Measurements from ENCODE around the gene RRP12. TPM values are rescaled to one million over a fixed set of nuclear protein-coding genes. Genes with fewer than 3 reads are reported as not detected.

The RRP12 gene
- total RNA-seq, 5 donors from 2014 or later (not counting 1 experiment from before 2014, with no cell fraction given) = 25.9 to 91.4 (median 33.5) TPM

DNA sequence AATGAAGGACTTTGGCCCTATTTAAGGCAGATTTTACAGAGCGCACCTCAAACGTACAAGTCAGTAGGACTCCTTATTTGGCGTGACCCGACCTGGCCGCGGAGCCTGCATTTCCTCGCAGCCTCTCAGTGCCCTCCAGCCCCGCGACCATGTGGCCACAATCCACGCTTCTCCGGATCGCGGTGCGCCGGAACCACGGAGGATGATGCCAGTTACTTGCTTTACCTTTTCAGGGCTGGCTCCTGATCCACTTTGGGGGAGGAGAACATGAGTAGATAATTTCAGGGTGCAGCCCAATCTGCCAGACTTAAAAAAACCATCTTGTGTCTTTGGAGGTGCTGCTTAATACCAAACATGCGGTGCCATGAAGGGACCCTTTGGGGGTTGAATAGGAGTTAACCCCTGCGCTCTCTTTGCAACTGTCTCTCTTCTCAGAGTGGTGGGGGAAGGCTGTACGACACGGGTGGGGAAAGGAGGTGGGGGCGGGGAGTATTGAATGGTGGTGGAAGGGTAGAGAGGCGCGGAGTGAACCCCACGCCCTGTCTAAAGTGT is 80.6 kb downstream of the RRP12 start:
- H3K36me3 Mint-ChIP-seq = no peaks in the 10 kb centered on the region
- POLR2A ChIA-PET = interaction anchor here (1.2 to 2.3 kb wide), 3 partner anchors 13 to 81 kb away, joined by 4 to 13 read pairs (median 10); partner anchors contain the start of genes FRAT2 (in 2 of the 2) and RRP12 (in 1 of the 2)
- ATAC-seq (replicated peaks in 1 of 4) (peak in 2 of 4 experiments; percentile 1 to 4), DNase-seq (peak in 14 of 35 experiments; percentile 3 to 32 (median 14))
- H3K4me3 Mint-ChIP-seq = peak overlapping the region; percentile 87 to 97 (median 92)
- Histone ChIP-seq H3K4me1 (ENCODE audit: control insufficient read depth in 1 of 2, extremely low read depth in 1 of 2, insufficient read depth in 2 of 2, low read length in 2 of 2) (peaks cover 16 to 33% of the 10 kb centered on the region in 2 experiments), H3K9me3 (no peaks in the 10 kb centered on the region), H3K27ac (ENCODE audit: low read length) (peak overlapping the region; percentile 25), H3K4me3 (ENCODE audit: control insufficient read depth in 1 of 2, extremely low read depth in 1 of 2, low read length in 1 of 2) (peak overlapping the region; percentile 63 to 85), H3K27me3 (replicated peaks in 1 of 2; ENCODE audit: control insufficient read depth in 2 of 2, extremely low read depth in 1 of 2, insufficient read depth in 2 of 2, low read length in 1 of 2) (peaks cover 0 to 3% of the 10 kb centered on the region in 2 experiments), H3K36me3 (ENCODE audit: control insufficient read depth in 2 of 2, extremely low read depth in 1 of 2, insufficient read depth in 1 of 2, low read length in 1 of 2) (no peaks in the 10 kb centered on the region)
- peak overlapping the region; percentile 94 to 95 for H3K27ac Mint-ChIP-seq
- CTCF ChIA-PET = interaction anchor here (1.2 to 2.8 kb wide), 5 partner anchors 11 to 81 kb away, joined by 4 to 28 read pairs (median 8); partner anchors contain the start of genes FRAT2 (in 1 of the 2) and RRP12 (in 1 of the 2)
- peaks cover 28 to 39% (median 32%) of the 10 kb centered on the region in 3 donors for H3K4me1 Mint-ChIP-seq
- no peaks in the 10 kb centered on the region for H3K9me3 Mint-ChIP-seq
- WGBS (ENCODE audit: insufficient coverage) = 9% methylated on average over 15 of the region's 24 CpGs
- H3K27me3 Mint-ChIP-seq = no peaks in the 10 kb centered on the region

DNA sequence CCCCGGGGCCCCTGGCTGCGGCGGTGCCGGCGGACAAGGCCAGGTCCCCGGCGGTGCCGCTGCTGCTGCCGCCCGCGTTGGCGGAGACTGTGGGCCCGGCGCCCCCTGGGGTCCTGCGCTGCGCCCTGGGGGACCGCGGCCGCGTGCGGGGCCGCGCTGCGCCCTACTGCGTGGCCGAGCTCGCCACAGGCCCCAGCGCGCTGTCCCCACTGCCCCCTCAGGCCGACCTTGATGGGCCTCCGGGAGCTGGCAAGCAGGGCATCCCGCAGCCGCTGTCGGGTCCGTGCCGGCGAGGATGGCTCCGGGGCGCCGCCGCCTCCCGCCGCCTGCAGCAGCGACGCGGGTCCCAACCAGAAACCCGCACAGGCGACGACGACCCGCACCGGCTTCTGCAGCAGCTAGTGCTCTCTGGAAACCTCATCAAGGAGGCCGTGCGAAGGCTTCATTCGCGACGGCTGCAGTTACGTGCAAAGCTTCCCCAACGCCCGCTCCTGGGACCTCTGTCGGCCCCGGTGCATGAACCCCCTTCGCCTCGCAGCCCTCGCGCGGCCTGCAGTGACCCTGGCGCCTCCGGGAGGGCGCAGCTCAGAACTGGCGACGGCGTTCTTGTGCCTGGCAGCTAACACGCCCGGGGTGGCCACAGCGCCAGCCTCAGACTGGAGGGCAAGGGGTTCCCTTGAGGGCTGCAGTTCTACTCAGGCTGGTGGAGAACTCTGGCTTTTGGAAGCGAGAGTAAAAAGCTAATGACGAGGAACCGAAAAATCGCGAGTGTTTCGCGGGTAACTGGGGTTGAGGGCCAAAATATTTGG is 81.3 kb downstream of the RRP12 start:
- ATAC-seq (replicated peaks in 1 of 4) (peak; percentile 44 to 55 (median 49)), DNase-seq (peak; percentile 25 to 80 (median 56))
- Histone ChIP-seq H3K4me3 (ENCODE audit: control insufficient read depth in 1 of 2, extremely low read depth in 1 of 2, low read length in 1 of 2) (peak overlapping the region; percentile 63 to 85), H3K9me3 (no peaks in the 10 kb centered on the region), H3K27ac (ENCODE audit: low read length) (peak overlapping the region; percentile 25), H3K4me1 (ENCODE audit: control insufficient read depth in 1 of 2, extremely low read depth in 1 of 2, insufficient read depth in 2 of 2, low read length in 2 of 2) (peaks cover 16 to 33% of the 10 kb centered on the region in 2 experiments), H3K27me3 (replicated peaks in 1 of 2; ENCODE audit: control insufficient read depth in 2 of 2, extremely low read depth in 1 of 2, insufficient read depth in 2 of 2, low read length in 1 of 2) (peaks cover 0 to 3% of the 10 kb centered on the region in 2 experiments), H3K36me3 (ENCODE audit: control insufficient read depth in 2 of 2, extremely low read depth in 1 of 2, insufficient read depth in 1 of 2, low read length in 1 of 2) (no peaks in the 10 kb centered on the region)
- no peaks in the 10 kb centered on the region for H3K36me3 Mint-ChIP-seq
- ChIA-PET POLR2A (interaction anchor here (1.2 to 2.3 kb wide), 3 partner anchors 13 to 81 kb away, joined by 4 to 13 read pairs (median 10); partner anchors contain the start of genes FRAT2 (in 2 of the 2) and RRP12 (in 1 of the 2)), CTCF (interaction anchor here (1.2 to 2.8 kb wide), 4 partner anchors 13 to 81 kb away, joined by 5 to 28 read pairs (median 10); partner anchors contain the start of genes FRAT2 (in 1 of the 2) and RRP12 (in 1 of the 2))
- H3K4me3 Mint-ChIP-seq = peak overlapping the region; percentile 87 to 97 (median 92)
- WGBS (ENCODE audit: insufficient coverage) = under 1% methylated on average over 78 of the region's 83 CpGs
- no peaks in the 10 kb centered on the region for H3K27me3 Mint-ChIP-seq
- peaks cover 28 to 39% (median 31%) of the 10 kb centered on the region in 3 donors for H3K4me1 Mint-ChIP-seq
- peak overlapping the region; percentile 94 to 95 for H3K27ac Mint-ChIP-seq
- H3K9me3 Mint-ChIP-seq = no peaks in the 10 kb centered on the region

DNA sequence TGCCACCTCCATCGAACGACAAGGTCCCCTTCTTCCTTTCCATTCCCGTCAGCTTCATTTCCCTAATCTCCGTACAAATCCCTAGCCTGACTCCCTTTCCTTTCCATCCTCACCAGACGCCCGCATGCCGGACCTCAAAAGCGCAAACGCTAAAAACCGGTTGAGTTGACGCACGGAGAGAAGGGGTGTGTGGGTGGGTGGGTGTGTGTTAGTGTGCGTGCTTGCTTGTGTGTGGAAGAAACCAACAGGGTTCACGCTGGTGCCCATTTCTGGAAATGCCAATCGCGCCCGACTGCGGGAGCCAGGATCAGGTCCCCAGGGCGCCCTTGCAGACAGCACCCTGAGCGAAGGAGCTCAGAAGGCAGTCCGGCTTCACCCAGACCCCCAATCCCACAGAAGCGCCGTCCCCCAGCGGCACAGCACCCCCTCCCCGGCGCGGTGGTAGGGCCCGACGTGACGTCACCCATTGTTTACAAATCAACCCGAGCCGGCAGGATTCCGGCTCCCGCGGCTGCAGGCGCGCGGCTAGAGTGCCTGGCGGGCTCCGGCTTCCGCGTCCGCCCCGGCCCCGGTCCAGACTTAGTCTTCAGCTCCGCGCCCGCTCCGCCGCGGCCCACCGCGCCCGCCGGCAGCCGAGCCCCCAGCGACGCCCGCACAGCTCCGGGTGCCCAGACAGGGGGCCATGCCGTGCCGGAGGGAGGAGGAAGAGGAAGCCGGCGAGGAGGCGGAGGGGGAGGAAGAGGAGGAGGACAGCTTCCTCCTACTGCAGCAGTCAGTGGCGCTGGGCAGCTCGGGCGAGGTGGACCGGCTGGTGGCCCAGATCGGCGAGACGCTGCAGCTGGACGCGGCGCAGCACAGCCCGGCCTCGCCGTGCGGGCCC is 82.1 kb downstream of the RRP12 start, which contains the start of gene FRAT1:
Gene FRAT1, plus strand, starts transcription at position 500 of the 880 bp plus-strand sequence. Its CDS starts 183 bp downstream, at position 683.
- DNase-seq (peak; percentile 74 to 96 (median 89)), ATAC-seq (replicated peaks in 1 of 4) (peak; percentile 72 to 76 (median 74))
- Histone ChIP-seq H3K36me3 (ENCODE audit: control insufficient read depth in 2 of 2, extremely low read depth in 1 of 2, insufficient read depth in 1 of 2, low read length in 1 of 2) (no peaks in the 10 kb centered on the region), H3K4me3 (ENCODE audit: control insufficient read depth in 1 of 2, extremely low read depth in 1 of 2, low read length in 1 of 2) (peak within 1 kb of the TSS; percentile 83 to 85), H3K9me3 (no peaks in the 10 kb centered on the region), H3K4me1 (ENCODE audit: control insufficient read depth in 1 of 2, extremely low read depth in 1 of 2, insufficient read depth in 2 of 2, low read length in 2 of 2) (peaks cover 16 to 33% of the 10 kb centered on the region in 2 experiments), H3K27me3 (replicated peaks in 1 of 2; ENCODE audit: control insufficient read depth in 2 of 2, extremely low read depth in 1 of 2, insufficient read depth in 2 of 2, low read length in 1 of 2) (peaks cover 0 to 3% of the 10 kb centered on the region in 2 experiments), H3K27ac (ENCODE audit: low read length) (peak within 1 kb of the TSS; percentile 99)
- H3K4me3 Mint-ChIP-seq = peak within 1 kb of the TSS; percentile 97 to 98 (median 98)
- CTCF ChIA-PET = interaction anchor here (0.6 to 2.8 kb wide), 5 partner anchors 14 to 109 kb away, joined by 4 to 28 read pairs (median 8); partner anchors contain the start of genes FRAT2 (in 1 of the 2) and RRP12 (in 1 of the 2)
- H3K36me3 Mint-ChIP-seq = no peaks in the 10 kb centered on the region
- H3K27me3 Mint-ChIP-seq = no peaks in the 10 kb centered on the region
- H3K9me3 Mint-ChIP-seq = no peaks in the 10 kb centered on the region
- POLR2A ChIA-PET = interaction anchor here (0.5 to 2.3 kb wide), 4 partner anchors 14 to 123 kb away, joined by 4 to 13 read pairs (median 7); partner anchors contain the start of genes FRAT2 (in 2 of the 2) and RRP12 (in 1 of the 2)
- peaks cover 28 to 39% (median 31%) of the 10 kb centered on the region in 3 donors for H3K4me1 Mint-ChIP-seq
- H3K27ac Mint-ChIP-seq = peak within 1 kb of the TSS; percentile 100
- under 1% methylated on average over 65 of the region's 79 CpGs for WGBS (ENCODE audit: insufficient coverage)

DNA sequence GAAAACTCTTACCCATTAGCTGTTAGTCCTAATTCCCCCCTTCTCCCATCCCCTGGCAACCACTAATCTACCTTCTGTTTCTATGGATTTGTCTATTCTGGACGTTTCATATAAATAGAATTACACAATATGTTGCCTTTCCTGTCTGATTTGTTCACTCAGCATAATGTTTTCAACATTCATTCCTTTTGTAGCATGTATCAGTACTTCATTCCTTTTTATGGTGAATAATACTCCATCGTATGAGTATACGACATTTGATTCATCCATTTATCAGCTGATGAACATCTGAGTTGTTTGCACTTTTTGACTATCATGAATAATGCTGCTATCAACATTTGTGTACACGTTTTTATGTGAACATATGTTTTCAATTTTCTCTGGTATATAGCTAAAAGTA is 86.5 kb downstream of the RRP12 start:
- no peak for ATAC-seq (replicated peaks in 1 of 4)
- no peak for DNase-seq
- no peak overlapping the region for H3K27ac Mint-ChIP-seq
- ChIA-PET POLR2A (interaction anchor here in 1 of 2 donors (0.6 kb wide), 1 partner anchor 15 kb away, joined by 3 read pairs; no protein-coding TSS in a partner anchor), CTCF (interaction anchor here in 1 of 2 donors (1.5 kb wide), 1 partner anchor 18 kb away, joined by 5 read pairs; no protein-coding TSS in a partner anchor)
- WGBS (ENCODE audit: insufficient coverage) = 94% methylated on average over 2 of the region's 4 CpGs
- Histone ChIP-seq H3K36me3 (ENCODE audit: control insufficient read depth in 2 of 2, extremely low read depth in 1 of 2, insufficient read depth in 1 of 2, low read length in 1 of 2) (no peaks in the 10 kb centered on the region), H3K4me1 (ENCODE audit: control insufficient read depth in 1 of 2, extremely low read depth in 1 of 2, insufficient read depth in 2 of 2, low read length in 2 of 2) (peaks cover 0 to 11% of the 10 kb centered on the region in 2 experiments), H3K9me3 (no peaks in the 10 kb centered on the region), H3K27me3 (replicated peaks in 1 of 2; ENCODE audit: control insufficient read depth in 2 of 2, extremely low read depth in 1 of 2, insufficient read depth in 2 of 2, low read length in 1 of 2) (peaks cover 0 to 3% of the 10 kb centered on the region in 2 experiments), H3K27ac (ENCODE audit: low read length) (no peak overlapping the region), H3K4me3 (ENCODE audit: control insufficient read depth in 1 of 2, extremely low read depth in 1 of 2, low read length in 1 of 2) (no peak overlapping the region)
- no peaks in the 10 kb centered on the region for H3K9me3 Mint-ChIP-seq
- H3K36me3 Mint-ChIP-seq = no peaks in the 10 kb centered on the region
- H3K4me3 Mint-ChIP-seq = no peak overlapping the region
- H3K27me3 Mint-ChIP-seq = no peaks in the 10 kb centered on the region
- H3K4me1 Mint-ChIP-seq = peaks cover 7 to 13% (median 10%) of the 10 kb centered on the region in 3 donors

DNA sequence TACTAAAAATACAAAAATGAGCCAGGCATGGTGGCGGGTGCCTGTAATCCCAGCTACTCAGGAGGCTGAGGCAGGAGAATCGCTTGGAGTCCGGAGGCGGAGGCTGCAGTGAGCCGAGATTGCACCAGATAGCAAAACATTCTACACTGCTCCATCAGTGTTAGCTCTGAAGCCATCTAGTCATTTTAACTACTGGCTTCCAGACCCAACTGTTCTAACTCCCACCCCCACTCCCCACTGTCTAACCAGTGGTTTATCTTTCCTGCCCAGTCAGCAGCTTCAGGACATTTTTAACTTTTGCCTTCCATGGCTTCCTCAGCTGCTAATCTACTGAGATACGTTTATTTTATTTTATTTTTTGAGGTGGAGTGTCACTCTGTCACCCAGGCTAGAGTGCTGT is 88.2 kb downstream of the RRP12 start:
- peaks cover 0 to 3% of the 10 kb centered on the region in 2 experiments for H3K27me3 ChIP-seq (replicated peaks in 1 of 2; ENCODE audit: control insufficient read depth in 2 of 2, extremely low read depth in 1 of 2, insufficient read depth in 2 of 2, low read length in 1 of 2)
- POLR2A ChIA-PET = no interaction called here
- H3K9me3 ChIP-seq = no peaks in the 10 kb centered on the region
- no peak overlapping the region for H3K4me3 Mint-ChIP-seq
- H3K4me3 ChIP-seq (ENCODE audit: control insufficient read depth in 1 of 2, extremely low read depth in 1 of 2, low read length in 1 of 2) = no peak overlapping the region
- H3K4me1 Mint-ChIP-seq = peaks cover 0 to 6% (median 1%) of the 10 kb centered on the region in 3 donors
- no peaks in the 10 kb centered on the region for H3K27me3 Mint-ChIP-seq
- H3K4me1 ChIP-seq (ENCODE audit: control insufficient read depth in 1 of 2, extremely low read depth in 1 of 2, insufficient read depth in 2 of 2, low read length in 2 of 2) = peaks cover 0 to 3% of the 10 kb centered on the region in 2 experiments
- no peak for ATAC-seq (replicated peaks in 1 of 4)
- no peaks in the 10 kb centered on the region for H3K9me3 Mint-ChIP-seq
- 94% methylated on average over 2 of the region's 6 CpGs for WGBS (ENCODE audit: insufficient coverage)
- H3K27ac Mint-ChIP-seq = no peak overlapping the region
- H3K27ac ChIP-seq (ENCODE audit: low read length) = no peak overlapping the region
- no peaks in the 10 kb centered on the region for H3K36me3 ChIP-seq (ENCODE audit: control insufficient read depth in 2 of 2, extremely low read depth in 1 of 2, insufficient read depth in 1 of 2, low read length in 1 of 2)
- no peaks in the 10 kb centered on the region for H3K36me3 Mint-ChIP-seq
- no peak for DNase-seq
- CTCF ChIA-PET = no interaction called here

Data from T-cell (primary cell).